NCI-H2227 (cell line): Measurements from ENCODE around the gene LSM10.
A peak's percentile ranks its signal among the peaks of the same experiment; 100 is the strongest.

ENCODE experiments used
- DNase-seq: peaks from one replicate; lab custom pipeline; 2025; ENCODE audit not compliant: unreplicated experiment; lab: John Stamatoyannopoulos, UW

The LSM10 gene

GRCh38 chr1:36354486-36354885 lies 43.2 kb downstream of the LSM10 start:
- DNase-seq: no peak

- DNase-seq: no peak
Measured at GRCh38 chr1:36352910-36353878, 44.5 kb downstream of the LSM10 start.

DNA sequence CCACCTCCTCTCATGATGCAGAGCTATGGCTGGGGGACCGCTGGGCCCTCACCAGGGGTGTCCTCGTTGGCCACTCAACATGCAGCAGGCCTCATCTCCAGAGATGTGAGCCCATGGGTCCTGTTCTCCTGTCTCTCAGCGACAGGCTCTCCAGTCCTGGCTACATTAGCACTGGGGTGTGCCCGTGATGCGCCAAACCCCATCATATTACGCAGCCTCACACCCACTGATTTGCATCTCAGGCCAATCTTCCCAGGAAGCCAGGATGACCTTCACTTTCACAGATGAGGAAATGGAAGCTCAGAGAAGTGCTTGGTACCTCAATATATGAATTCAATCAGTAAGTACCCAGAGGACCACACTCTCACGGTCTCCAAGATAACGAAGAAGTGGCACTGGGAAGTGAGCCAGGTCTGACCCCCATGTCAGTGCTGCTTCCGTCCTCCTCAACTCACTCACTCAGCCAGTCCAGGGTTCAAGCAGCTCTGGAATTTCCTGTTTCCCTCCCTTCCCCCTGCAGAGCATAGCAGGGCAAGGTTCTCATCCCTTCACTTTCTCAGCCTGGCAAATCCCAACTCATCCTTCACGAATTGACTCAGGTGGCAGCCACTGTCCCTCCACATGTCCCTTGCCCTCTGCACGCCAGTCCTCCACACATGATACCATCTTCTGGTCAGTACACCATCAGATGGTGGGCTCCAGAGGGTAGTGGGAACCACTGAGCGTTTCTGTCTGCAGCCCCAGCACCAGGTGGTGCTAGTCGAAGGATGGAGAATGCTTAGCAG lies 45.4 kb downstream of the LSM10 start:
- no peak for DNase-seq

- DNase-seq: peak; percentile 53
Measured at GRCh38 chr1:36351227-36351977, 46.3 kb downstream of the LSM10 start.

GRCh38 chr1:36350659-36351226 lies 47.0 kb downstream of the LSM10 start:
- no peak for DNase-seq

DNA sequence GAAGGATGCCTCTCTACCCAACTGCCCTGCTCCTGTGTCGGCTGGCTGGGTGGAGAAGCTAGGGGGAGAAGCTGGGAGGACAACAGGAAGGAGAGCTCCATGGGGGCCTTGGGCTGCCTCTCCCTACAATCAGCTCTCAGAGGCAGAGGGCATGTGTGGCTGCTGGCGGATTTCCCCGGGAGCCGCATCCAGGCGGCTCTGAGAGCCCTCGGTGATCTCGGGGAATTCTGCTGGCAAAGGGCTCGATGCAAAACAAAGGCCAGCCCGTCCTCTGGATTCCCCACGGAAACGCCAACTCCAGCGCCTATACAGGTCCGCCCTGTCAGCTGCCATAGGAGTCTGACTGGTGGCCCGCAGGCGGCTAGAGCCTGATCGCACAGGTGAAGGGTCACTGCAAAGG lies 47.9 kb downstream of the LSM10 start:
- no peak for DNase-seq

- DNase-seq: no peak
Measured at GRCh38 chr1:36349241-36349671, 48.5 kb downstream of the LSM10 start.

DNA sequence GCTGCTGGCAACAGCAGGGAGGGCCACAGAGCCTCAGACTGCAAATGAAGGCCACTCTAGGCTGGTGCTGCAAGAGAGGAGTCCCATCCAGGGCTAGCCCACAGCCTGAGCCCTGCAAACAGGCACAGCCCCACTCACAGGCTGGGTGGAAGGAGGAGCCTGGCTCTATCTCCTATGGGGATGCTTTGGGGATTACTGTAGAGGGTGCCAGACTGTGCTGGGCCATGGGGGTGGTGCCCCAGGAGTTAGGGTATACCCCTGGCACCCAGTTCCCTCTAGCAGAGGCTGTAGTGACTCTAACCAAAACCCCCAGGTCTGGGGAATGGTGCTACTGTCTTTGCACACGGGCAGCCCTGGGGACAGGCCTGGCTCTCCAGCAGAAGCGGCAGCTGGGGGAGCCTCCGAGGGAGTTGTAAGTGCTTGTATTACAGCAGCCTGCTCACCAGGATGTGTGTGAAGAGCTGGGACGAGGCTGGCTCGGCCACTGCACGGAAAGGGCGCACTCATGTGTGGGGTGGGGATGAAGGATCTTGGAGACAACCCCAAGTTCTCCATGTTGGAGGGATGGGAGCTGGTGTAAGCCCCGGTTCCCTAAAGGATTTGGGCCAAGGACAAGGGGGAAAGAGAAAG lies 50.9 kb downstream of the LSM10 start:
- DNase-seq: no peak

DNA sequence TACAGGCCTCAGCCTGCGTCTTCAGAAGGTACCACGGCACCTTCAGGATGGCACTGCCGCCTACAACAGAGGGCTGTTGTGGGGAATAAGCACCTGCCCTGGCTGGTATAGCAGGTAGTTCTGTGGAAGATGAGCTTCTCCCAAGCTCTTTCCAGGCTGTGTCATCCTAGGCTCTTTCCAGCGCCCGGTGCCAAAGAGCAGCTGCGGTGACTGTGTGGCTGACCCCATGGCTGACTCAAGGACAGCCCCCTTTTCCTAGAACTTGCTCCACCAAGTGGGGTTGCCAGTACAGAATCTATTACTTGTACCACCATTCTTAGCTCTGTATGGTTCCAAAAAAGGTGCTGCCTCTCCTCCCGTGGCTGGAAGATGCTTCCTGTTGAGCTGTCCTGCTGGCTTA lies 52.4 kb downstream of the LSM10 start:
- DNase-seq: no peak

- DNase-seq: no peak
Measured at GRCh38 chr1:36344395-36344680, 53.4 kb downstream of the LSM10 start.

DNA sequence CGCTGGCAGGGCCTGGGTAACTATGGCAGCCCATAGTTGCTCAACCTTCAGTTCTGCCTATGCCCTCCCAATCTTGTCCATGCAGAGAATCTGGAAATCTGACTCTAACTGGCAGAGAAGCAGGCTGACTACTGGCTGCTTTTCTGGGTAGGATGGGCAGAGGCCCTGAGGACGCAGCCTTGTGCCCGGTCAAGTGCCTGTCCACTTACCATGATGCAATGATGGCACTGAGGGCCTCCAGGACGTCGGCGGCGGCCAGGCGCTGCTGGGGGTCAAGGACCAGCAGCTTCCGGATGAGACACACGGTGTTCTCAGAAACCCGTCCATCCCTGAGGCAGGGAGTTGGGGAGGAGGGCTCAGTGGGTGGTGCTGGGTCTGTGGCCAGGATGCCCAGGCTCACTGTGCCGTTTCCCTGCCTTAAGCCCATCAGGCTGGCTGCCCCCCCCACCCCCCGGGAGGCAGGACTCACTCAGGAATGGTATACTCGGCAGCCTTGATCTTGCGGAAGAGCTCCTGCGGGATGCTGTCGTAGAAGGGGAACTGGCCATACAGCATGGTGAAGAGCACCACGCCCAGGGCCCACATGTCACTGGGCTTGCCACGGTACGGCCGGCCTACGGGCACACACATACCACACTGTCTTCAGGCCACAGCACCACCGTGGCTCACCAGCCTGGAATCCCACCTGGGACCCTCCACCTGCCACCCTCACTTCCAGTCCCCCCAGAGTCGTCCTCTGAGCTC lies 53.9 kb downstream of the LSM10 start:
- no peak for DNase-seq
